Right renal pelvis (tissue), 4 donors: ENCODE measurements around the gene NPTX1. TPM values are rescaled to one million over a fixed set of nuclear protein-coding genes. Genes with fewer than 3 reads are reported as not detected.

ENCODE experiments used
- polyA plus RNA-seq, 4 donors: library from polyadenylated mRNA; unstranded; fragments of 120-200 nt; gene quantifications; one replicate each; pipeline ENCODE4 v1.2.1, GENCODE V29; 2013; ENCODE audit not compliant: insufficient read length in 4 of 4

The NPTX1 gene
- polyA plus RNA-seq, 4 donors, result 0.75 to 1.4 (median 1.4) TPM

Other genes starting within 250 kb of the NPTX1 start
- gene RNF213, start 215.8 kb downstream of the NPTX1 start, polyA plus RNA-seq, result 10 to 100 TPM; 51.7 to 61.4 (median 55.2) TPM
- 10 to 100 TPM; 27.5 to 32.8 (median 31.0) TPM for gene ENDOV, start 61.4 kb downstream of the NPTX1 start, polyA plus RNA-seq
- gene RPTOR, start 68.2 kb upstream of the NPTX1 start, polyA plus RNA-seq, result 10 to 100 TPM; 17.1 to 21.9 (median 19.5) TPM